CD14-positive monocyte (primary cell): Measurements from ENCODE around the gene FAM163B. TPM values are rescaled to one million over a fixed set of nuclear protein-coding genes. Genes with fewer than 3 reads are reported as not detected.

Experiments used
- DNase-seq, 3 donors: peaks; one replicate each; pipeline ENCODE4 v3.0.0-alpha.2; 2011 to 2022
- H2AFZ ChIP-seq: 2 replicates; pipeline ENCODE4 v1.6.0; 2012; ENCODE audit warnings: mild to moderate bottlenecking, low read depth, low read length, inconsistent platforms; ENCODE audit not compliant: insufficient read depth, poor library complexity, severe bottlenecking
- H3K27ac ChIP-seq, 2 donors: 1 replicate in 1 of 2; 2 replicates in 1 of 2; pipeline ENCODE4 v1.5.1; 2012 to 2013; ENCODE audit warnings: low read length in 2 of 2, control low read depth in 1 of 2, inconsistent platforms in 1 of 2, low read depth in 1 of 2, mild to moderate bottlenecking in 1 of 2
- H3K27me3 ChIP-seq, 2 donors: one replicate each; pipeline versions ENCODE4 v1.6.0 to v1.6.1; 2011 to 2013; ENCODE audit warnings: low read length in 2 of 2; ENCODE audit not compliant: control insufficient read depth in 2 of 2, insufficient read depth in 2 of 2
- H3K36me3 ChIP-seq, 2 donors: replicated peaks in 1 of 2; 1 replicate in 1 of 2; 2 replicates in 1 of 2; pipeline versions ENCODE4 v1.5.1 to v1.6.1; 2012 to 2013; ENCODE audit warnings: low read length in 2 of 2, control low read depth in 1 of 2, inconsistent platforms in 1 of 2, mild to moderate bottlenecking in 1 of 2; ENCODE audit not compliant: insufficient read depth in 2 of 2, control insufficient read depth in 1 of 2
- H3K4me1 ChIP-seq, 2 donors: 1 replicate in 1 of 2; 2 replicates in 1 of 2; pipeline versions ENCODE4 v1.5.1 to v1.6.1; 2012 to 2013; ENCODE audit warnings: low read length in 2 of 2, control low read depth in 1 of 2, inconsistent platforms in 1 of 2, mild to moderate bottlenecking in 1 of 2, moderate library complexity in 1 of 2; ENCODE audit not compliant: insufficient read depth in 2 of 2, control insufficient read depth in 1 of 2
- H3K4me2 ChIP-seq: replicated peaks from 2 replicates; pipeline ENCODE3; 2012; ENCODE audit warnings: low read length, moderate library complexity, mild to moderate bottlenecking; ENCODE audit not compliant: poor library complexity, severe bottlenecking; ENCODE audit errors: extremely low read depth
- H3K4me3 ChIP-seq, 3 experiments: fragments of 200-600 bp in 1 of 3; sonication (generic) in 1 of 3; replicated peaks in 1 of 3; 1 replicate in 2 of 3; 2 replicates in 1 of 3; pipeline ENCODE4 v1.5.1; 2011 to 2013; ENCODE audit warnings: low read length in 3 of 3, mild to moderate bottlenecking in 3 of 3, control low read depth in 2 of 3, low read depth in 2 of 3, inconsistent platforms in 1 of 3, moderate library complexity in 1 of 3
- H3K79me2 ChIP-seq: 2 replicates; pipeline ENCODE4 v1.6.0; 2012; ENCODE audit warnings: mild to moderate bottlenecking, control low read depth, inconsistent platforms, low read length, moderate library complexity; ENCODE audit not compliant: insufficient read depth
- H3K9ac ChIP-seq: 2 replicates; pipeline ENCODE4 v1.6.0; 2017; ENCODE audit warnings: low read length, mild to moderate bottlenecking; ENCODE audit not compliant: insufficient read depth, poor library complexity, severe bottlenecking
- H3K9me3 ChIP-seq, 2 donors: replicated peaks in 1 of 2; 1 replicate in 1 of 2; 2 replicates in 1 of 2; pipeline versions ENCODE4 v1.5.1 to v1.6.1; 2012 to 2013; ENCODE audit warnings: low read length in 2 of 2, control low read depth in 1 of 2; ENCODE audit not compliant: control insufficient read depth in 1 of 2, insufficient read depth in 1 of 2
- H4K20me1 ChIP-seq: 2 replicates; pipeline ENCODE4 v1.6.0; 2012; ENCODE audit warnings: mild to moderate bottlenecking, low read length, control low read depth, moderate library complexity; ENCODE audit not compliant: insufficient read depth
- H3K27ac Mint-ChIP-seq, 7 donors: one replicate each; pipeline ENCODE4 v1.8.0; 2020; ENCODE audit warnings: mild to moderate bottlenecking in 7 of 7, mixed read lengths in 7 of 7, moderate library complexity in 6 of 7, inconsistent platforms in 2 of 7
- H3K27me3 Mint-ChIP-seq, 3 donors: one replicate each; pipeline ENCODE4 v1.8.0; 2021 to 2022; ENCODE audit warnings: low read depth in 3 of 3, mild to moderate bottlenecking in 3 of 3, mixed read lengths in 3 of 3, moderate library complexity in 3 of 3, inconsistent platforms in 1 of 3
- H3K36me3 Mint-ChIP-seq, 2 donors: one replicate each; pipeline ENCODE4 v1.8.0; 2020; ENCODE audit warnings: mixed read lengths in 2 of 2, inconsistent platforms in 1 of 2, mild to moderate bottlenecking in 1 of 2
- H3K4me1 Mint-ChIP-seq: one replicate; pipeline ENCODE4 v1.8.0; 2020; ENCODE audit warnings: mild to moderate bottlenecking, mixed read lengths
- H3K4me3 Mint-ChIP-seq, 2 donors: one replicate each; pipeline ENCODE4 v1.8.0; 2020; ENCODE audit warnings: mild to moderate bottlenecking in 2 of 2, mixed read lengths in 2 of 2, moderate library complexity in 1 of 2
- H3K9me3 Mint-ChIP-seq, 7 donors: one replicate each; pipeline ENCODE4 v1.8.0; 2020 to 2022; ENCODE audit warnings: mixed read lengths in 7 of 7, mild to moderate bottlenecking in 6 of 7, moderate library complexity in 6 of 7, inconsistent platforms in 2 of 7
- CTCF ChIP-seq: fragments of 200-600 bp; IDR thresholded peaks from one replicate; pipeline ENCODE4 v1.8.0; 2022; ENCODE audit warnings: antibody characterized with exemption, mild to moderate bottlenecking
- WGBS: methylation state at CpG from one replicate; pipeline ENCODE4 v1.1.5; 2013; ENCODE audit warnings: missing lambda C conversion rate; ENCODE audit not compliant: insufficient coverage; 5-methylcytosine and 5-hydroxymethylcytosine counted together
- intact Hi-C, 2 donors: fragments of 100-400 bp; cut with micrococcal nuclease; formaldehyde crosslinking; loops; one replicate each; pipeline versions ENCODE4 v1.15.0 to v1.15.1; 2023
- polyA plus RNA-seq, 3 donors: library from polyadenylated mRNA; depleted of rRNA in 1 of 3; unstranded in 2 of 3; stranded (reverse) in 1 of 3; fragments of 300-500 nt in 2 of 3; fragments of >200 nt in 1 of 3; fragmentation: Illumina TruSeq in 2 of 3; gene quantifications; 1 replicate in 2 of 3; 2 replicates in 1 of 3; pipeline ENCODE4 v1.2.3, GENCODE V29; 2012 to 2021

Gene FAM163B
- polyA plus RNA-seq, 3 donors, result not detected

- Histone ChIP-seq H3K36me3 (no peaks in the 10 kb centered on the region), H3K79me2 (no peaks in the 10 kb centered on the region), H3K4me2 (no peak overlapping the region), H3K27ac (no peak overlapping the region), H3K4me3 (no peak overlapping the region), H3K9ac (no peak overlapping the region), H3K9me3 (no peaks in the 10 kb centered on the region), H3K27me3 (peaks cover 0 to 23% of the 10 kb centered on the region in 2 donors), H4K20me1 (no peaks in the 10 kb centered on the region), H2AFZ (no peak overlapping the region), H3K4me1 (no peaks in the 10 kb centered on the region)
- no peak overlapping the region for H3K27ac Mint-ChIP-seq
- peaks cover 5% of the 10 kb centered on the region for H3K4me1 Mint-ChIP-seq
- H3K9me3 Mint-ChIP-seq, result peaks cover 0 to 2% (median 0%) of the 10 kb centered on the region in 7 donors
- DNase-seq, result no peak
- WGBS, result 96% methylated on average over 5 of the region's 7 CpGs
- intact Hi-C loops, result no loop called here
- no peak for TF ChIP-seq CTCF
- H3K27me3 Mint-ChIP-seq, result peaks cover 24 to 39% (median 30%) of the 10 kb centered on the region in 3 donors
- no peak overlapping the region for H3K4me3 Mint-ChIP-seq
- H3K36me3 Mint-ChIP-seq, result no peaks in the 10 kb centered on the region
These were observed 79.3 kb downstream of the FAM163B start for GRCh38 chr9:133529874-133530273.

GRCh38 chr9:133529457-133529856, 79.7 kb downstream of the FAM163B start:
- Mint-ChIP-seq H3K27me3 (peaks cover 22 to 35% (median 27%) of the 10 kb centered on the region in 3 donors), H3K4me1 (peaks cover 5% of the 10 kb centered on the region), H3K36me3 (no peaks in the 10 kb centered on the region), H3K9me3 (peaks cover 0 to 2% (median 0%) of the 10 kb centered on the region in 7 donors), H3K27ac (no peak overlapping the region), H3K4me3 (no peak overlapping the region)
- no peak overlapping the region for H3K27ac ChIP-seq
- no peaks in the 10 kb centered on the region for H3K79me2 ChIP-seq
- H3K4me3 ChIP-seq, result no peak overlapping the region
- whole genome bisulfite sequencing, result 95% methylated on average over 5 of the region's 7 CpGs
- peaks cover 0 to 20% of the 10 kb centered on the region in 2 donors for H3K27me3 ChIP-seq
- H3K9me3 ChIP-seq, result no peaks in the 10 kb centered on the region
- no peaks in the 10 kb centered on the region for H4K20me1 ChIP-seq
- TF ChIP-seq CTCF, result no peak
- H3K4me1 ChIP-seq, result no peaks in the 10 kb centered on the region
- no peak overlapping the region for H2AFZ ChIP-seq
- intact Hi-C loops, result no loop called here
- DNase-seq, result no peak
- H3K9ac ChIP-seq, result no peak overlapping the region
- no peaks in the 10 kb centered on the region for H3K36me3 ChIP-seq
- H3K4me2 ChIP-seq, result no peak overlapping the region
